Mucosa of stomach (tissue), 1 donor: ENCODE results near the gene TXNDC5.

Experiments
- H3K27me3 ChIP-seq: one replicate; pipeline ENCODE4 v1.7.0; 2013; ENCODE audit warnings: mild to moderate bottlenecking, low read length; ENCODE audit not compliant: control insufficient read depth, insufficient read depth
- H3K36me3 ChIP-seq: one replicate; pipeline ENCODE4 v1.7.0; 2013; ENCODE audit warnings: low read length; ENCODE audit not compliant: control insufficient read depth, insufficient read depth
- H3K4me1 ChIP-seq: one replicate; pipeline ENCODE4 v1.7.0; 2013; ENCODE audit warnings: mild to moderate bottlenecking, low read length; ENCODE audit not compliant: control insufficient read depth, insufficient read depth
- H3K4me3 ChIP-seq: one replicate; pipeline ENCODE4 v1.7.0; 2013; ENCODE audit warnings: low read length
- H3K9ac ChIP-seq: one replicate; pipeline ENCODE4 v1.7.0; 2013; ENCODE audit warnings: mild to moderate bottlenecking, low read length, moderate library complexity
- H3K9me3 ChIP-seq: one replicate; pipeline ENCODE4 v1.7.0; 2013; ENCODE audit warnings: mild to moderate bottlenecking, low read length, moderate library complexity; ENCODE audit not compliant: control insufficient read depth
- donor health status: Pancreatic carcinoma.

TXNDC5 gene

DNA sequence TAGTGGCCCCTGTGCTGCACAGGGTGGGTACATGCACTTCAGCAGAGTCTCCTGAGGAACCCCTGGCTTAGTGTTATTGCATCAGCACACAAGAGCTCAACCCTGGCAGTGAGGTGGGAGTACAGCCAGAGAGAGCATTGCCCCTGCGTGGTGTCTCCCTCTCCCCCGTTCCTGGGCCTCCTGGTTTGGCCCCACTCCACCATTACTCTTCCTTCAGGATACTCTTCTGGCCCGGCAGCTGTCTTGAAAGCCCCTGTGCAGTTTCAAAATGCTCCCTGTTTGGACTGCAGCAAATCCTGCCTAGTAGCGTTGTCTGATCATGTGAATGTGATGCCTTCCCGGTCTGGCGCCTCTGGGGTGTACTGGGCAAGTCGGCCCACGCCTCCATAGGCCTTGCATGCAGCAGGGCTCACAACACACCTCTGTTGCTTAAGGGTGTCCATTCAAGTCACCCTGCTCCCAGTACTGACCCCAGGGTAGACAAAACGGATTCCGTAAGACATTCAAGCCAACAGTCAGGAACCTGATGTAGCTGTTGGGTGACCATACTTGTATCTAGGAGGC, 32.1 kb downstream of the TXNDC5 start:
- no peaks in the 10 kb centered on the region for H3K27me3 ChIP-seq
- no peaks in the 10 kb centered on the region for H3K4me1 ChIP-seq
- no peaks in the 10 kb centered on the region for H3K36me3 ChIP-seq
- H3K9me3 ChIP-seq, result no peaks in the 10 kb centered on the region
- no peak overlapping the region for H3K4me3 ChIP-seq
- no peak overlapping the region for H3K9ac ChIP-seq

- Histone ChIP-seq H3K4me1 (no peaks in the 10 kb centered on the region), H3K36me3 (no peaks in the 10 kb centered on the region), H3K9me3 (no peaks in the 10 kb centered on the region), H3K4me3 (no peak overlapping the region), H3K27me3 (no peaks in the 10 kb centered on the region), H3K9ac (no peak overlapping the region)
Observed at GRCh38 chr6:7868926-7869325, 41.7 kb downstream of the TXNDC5 start.

DNA sequence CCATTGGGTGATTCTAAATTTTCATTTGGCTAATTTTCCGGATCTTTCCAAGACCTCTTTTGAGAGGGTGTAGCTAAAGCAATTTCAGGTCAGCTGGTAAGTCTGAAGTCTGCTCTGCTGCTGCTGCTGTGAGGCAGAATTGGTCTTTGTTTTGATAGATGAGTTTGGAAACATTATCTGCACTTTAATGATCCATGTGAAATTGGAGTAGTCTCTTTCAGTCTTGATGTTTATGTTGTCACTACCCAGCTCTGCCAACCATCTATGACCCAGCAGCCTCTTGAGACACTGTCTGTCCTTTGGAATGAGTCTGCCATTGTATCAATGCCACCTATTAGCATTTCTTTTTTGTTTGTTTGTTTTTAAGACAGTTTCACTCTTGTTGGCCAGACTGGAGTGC, 44.1 kb downstream of the TXNDC5 start:
- no peaks in the 10 kb centered on the region for H3K36me3 ChIP-seq
- H3K9me3 ChIP-seq, result no peaks in the 10 kb centered on the region
- H3K9ac ChIP-seq, result no peak overlapping the region
- no peaks in the 10 kb centered on the region for H3K4me1 ChIP-seq
- H3K27me3 ChIP-seq, result no peaks in the 10 kb centered on the region
- no peak overlapping the region for H3K4me3 ChIP-seq

DNA sequence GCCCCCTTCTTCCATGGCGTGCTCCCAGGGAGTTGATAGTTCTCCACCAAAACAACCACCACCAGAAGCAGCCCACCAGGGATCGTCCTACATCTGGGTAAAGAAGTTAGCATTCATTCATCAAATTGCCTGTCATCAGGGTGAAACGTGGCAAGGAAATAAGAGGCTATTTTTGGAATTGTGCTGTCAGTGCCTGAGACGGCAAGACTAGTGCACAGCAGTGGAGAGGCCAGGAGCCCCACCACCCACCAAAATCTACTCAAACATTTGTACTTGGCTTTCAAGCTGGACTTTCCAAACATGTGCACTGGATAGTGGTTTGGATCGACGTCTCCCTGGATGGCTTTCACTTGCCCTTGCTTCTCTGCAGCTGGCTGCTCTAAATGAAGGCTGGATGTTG, 44.8 kb downstream of the TXNDC5 start:
- Histone ChIP-seq H3K36me3 (no peaks in the 10 kb centered on the region), H3K4me3 (no peak overlapping the region), H3K9me3 (no peaks in the 10 kb centered on the region)

GRCh38 chr6:7859591-7859990, 51.0 kb downstream of the TXNDC5 start:
- H3K9me3 ChIP-seq, result no peaks in the 10 kb centered on the region
- no peaks in the 10 kb centered on the region for H3K27me3 ChIP-seq
- no peaks in the 10 kb centered on the region for H3K4me1 ChIP-seq
- no peak overlapping the region for H3K4me3 ChIP-seq
- no peaks in the 10 kb centered on the region for H3K36me3 ChIP-seq
- H3K9ac ChIP-seq, result no peak overlapping the region

More for the DNA sequence above, 44.8 kb downstream of the TXNDC5 start:
- Histone ChIP-seq H3K27me3 (no peaks in the 10 kb centered on the region), H3K9ac (no peak overlapping the region), H3K4me1 (no peaks in the 10 kb centered on the region)

DNA sequence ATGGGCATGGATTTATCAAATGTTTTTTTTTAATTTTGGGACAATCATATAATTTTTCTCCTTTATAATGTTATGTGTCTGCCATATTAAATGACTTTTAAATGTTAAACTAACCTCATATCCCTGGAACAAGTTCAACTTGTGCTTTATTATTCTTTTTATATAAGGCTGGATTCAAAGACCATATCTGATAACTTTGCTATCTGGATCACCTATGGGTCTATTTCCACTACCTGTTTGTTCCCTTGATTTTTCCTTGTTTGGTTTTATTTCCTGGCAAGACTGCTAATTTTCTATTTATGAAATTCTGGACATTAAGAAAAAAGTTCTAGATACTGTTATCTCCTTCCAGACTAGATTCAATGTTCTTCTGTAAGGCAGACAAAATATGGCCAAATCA, 58.8 kb downstream of the TXNDC5 start:
- no peaks in the 10 kb centered on the region for H3K27me3 ChIP-seq
- no peak overlapping the region for H3K4me3 ChIP-seq
- no peaks in the 10 kb centered on the region for H3K9me3 ChIP-seq
- no peak overlapping the region for H3K9ac ChIP-seq
- H3K36me3 ChIP-seq, result no peaks in the 10 kb centered on the region
- no peaks in the 10 kb centered on the region for H3K4me1 ChIP-seq

DNA sequence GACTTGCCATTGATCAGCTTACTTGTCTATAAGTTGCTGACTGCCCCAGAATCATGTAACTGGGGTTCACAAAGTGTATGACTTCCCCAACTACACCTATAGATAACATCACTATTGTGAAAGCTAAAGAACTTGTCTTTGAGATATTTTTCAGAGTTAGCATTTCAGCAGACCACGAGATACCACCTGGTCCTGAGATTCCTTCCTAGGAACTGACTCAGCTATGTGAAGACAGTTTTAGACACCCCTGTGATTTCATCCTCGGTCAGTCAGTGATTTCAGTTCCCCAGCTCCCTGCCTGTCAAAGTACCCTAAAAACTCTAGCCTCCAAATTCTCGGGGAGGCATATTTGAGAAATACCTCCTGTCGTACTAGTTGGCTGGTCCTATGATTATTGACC, 62.4 kb downstream of the TXNDC5 start:
- Histone ChIP-seq H3K9ac (no peak overlapping the region), H3K4me1 (no peaks in the 10 kb centered on the region), H3K27me3 (no peaks in the 10 kb centered on the region), H3K36me3 (no peaks in the 10 kb centered on the region), H3K4me3 (no peak overlapping the region), H3K9me3 (no peaks in the 10 kb centered on the region)

DNA sequence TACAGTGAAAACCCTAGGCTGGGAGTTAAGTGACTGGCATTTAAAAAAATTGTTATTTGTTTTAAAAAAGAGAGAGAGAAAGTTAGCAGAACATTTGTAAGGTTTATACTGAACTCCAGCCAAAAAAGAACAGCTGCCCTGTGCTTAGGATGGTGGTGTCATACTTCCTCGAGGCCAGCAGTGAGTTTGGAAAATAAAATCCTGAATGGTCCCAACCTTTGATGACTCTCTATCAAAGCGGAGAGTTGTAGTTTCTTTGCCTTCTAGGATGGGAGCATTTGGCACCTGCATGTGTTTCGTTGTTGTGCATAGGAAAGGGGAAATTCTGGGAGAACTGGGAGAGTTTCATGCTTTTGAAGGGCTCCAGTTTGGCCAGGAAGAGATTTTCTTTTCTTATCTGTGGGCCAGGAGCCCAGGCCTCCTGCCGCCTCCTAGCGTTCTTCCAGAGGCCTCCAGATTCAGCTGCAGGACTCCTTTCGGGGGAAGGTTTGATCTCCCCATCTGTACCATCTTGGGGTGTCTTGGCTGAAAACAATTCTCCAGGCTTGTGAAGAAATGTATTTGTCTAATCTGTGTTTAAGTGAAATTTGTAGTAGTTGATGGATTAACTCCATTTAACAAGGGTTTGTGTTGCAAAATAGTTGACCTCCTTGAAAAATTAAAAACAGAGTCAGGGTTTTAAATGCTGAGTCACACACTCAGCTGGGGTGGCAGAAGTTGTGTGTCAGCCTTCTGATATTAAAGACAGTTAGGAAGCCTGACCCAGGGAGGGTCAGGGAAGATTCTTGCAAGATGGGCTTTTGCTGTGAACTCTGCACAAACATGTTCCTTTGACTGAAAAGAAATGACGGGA, 63.4 kb downstream of the TXNDC5 start:
- no peaks in the 10 kb centered on the region for H3K9me3 ChIP-seq
- H3K27me3 ChIP-seq, result no peaks in the 10 kb centered on the region
- no peaks in the 10 kb centered on the region for H3K36me3 ChIP-seq
- no peaks in the 10 kb centered on the region for H3K4me1 ChIP-seq
- no peak overlapping the region for H3K4me3 ChIP-seq
- no peak overlapping the region for H3K9ac ChIP-seq

DNA sequence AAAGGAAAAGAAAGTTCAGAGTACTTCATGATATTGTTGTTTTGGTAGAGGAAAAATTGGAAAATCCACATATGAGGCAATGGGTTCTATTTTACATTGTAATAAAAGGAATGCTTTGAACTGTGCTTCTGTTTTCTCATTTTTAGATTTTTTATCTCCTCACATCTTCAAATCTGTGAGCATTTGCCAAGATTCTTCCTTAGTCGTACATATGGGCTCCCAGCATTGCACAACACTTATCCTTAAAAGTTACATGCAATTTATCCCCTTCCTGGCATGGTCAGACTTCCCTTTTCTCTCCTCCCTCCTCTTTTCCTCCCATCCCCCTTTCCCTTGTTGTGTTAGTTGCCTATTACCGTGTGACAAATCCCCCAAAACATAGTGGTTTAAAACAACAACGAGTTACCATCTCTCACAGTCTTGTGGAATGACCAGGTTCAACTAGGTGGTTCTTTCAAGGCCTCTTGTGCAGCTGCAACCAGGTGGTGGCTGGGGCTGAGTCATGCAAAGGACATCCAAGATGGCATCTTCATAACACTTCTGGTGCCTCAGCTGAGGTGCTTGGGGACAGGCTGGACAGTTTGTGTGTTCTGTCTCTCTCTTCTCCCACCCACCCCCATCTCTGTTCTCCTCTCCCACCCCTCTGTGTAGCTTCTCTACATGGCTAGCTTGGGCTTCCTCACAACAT, 68.7 kb downstream of the TXNDC5 start:
- Histone ChIP-seq H3K27me3 (no peaks in the 10 kb centered on the region), H3K4me3 (no peak overlapping the region), H3K36me3 (no peaks in the 10 kb centered on the region), H3K9ac (no peak overlapping the region), H3K4me1 (no peaks in the 10 kb centered on the region), H3K9me3 (no peaks in the 10 kb centered on the region)

DNA sequence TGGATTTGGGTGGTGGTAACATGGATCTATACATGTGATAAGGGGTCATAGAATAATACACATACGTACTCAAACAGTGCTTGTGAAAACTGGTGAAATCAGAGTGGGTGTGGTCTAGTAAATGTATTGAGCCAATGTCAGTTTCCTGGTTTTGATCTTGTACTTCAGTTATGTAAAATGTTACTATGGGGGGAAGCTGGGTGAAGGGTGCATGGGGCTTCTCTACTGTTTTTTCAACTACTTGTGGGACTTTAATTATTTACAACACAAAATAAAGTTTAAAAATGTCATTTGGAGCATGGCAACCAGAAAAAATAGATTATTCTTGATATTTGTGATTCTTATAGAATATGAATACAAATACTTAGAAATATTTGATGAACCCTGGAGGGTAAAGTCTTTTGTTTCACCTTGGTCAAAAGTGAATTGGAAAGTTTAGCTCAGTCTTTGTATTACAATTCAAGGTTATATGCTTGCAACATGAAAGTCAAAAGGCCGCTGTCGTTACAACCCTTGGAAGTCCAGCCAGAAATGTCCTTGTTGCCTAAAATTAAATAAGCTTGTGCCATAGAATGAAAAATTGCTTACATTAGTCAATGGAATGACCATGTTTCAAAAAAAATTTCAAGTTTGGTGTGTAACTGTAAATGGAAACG, 74.1 kb downstream of the TXNDC5 start:
- Histone ChIP-seq H3K9me3 (no peaks in the 10 kb centered on the region), H3K27me3 (no peaks in the 10 kb centered on the region), H3K4me1 (no peaks in the 10 kb centered on the region), H3K36me3 (no peaks in the 10 kb centered on the region), H3K9ac (no peak overlapping the region), H3K4me3 (no peak overlapping the region)

GRCh38 chr6:7833751-7834070, 76.9 kb downstream of the TXNDC5 start:
- Histone ChIP-seq H3K4me1 (no peaks in the 10 kb centered on the region), H3K4me3 (no peak overlapping the region), H3K9ac (no peak overlapping the region), H3K27me3 (no peaks in the 10 kb centered on the region), H3K36me3 (no peaks in the 10 kb centered on the region), H3K9me3 (no peaks in the 10 kb centered on the region)
